ENCODE data around the gene MAP2K6. TPM values are rescaled to one million over a fixed set of nuclear protein-coding genes. Genes with fewer than 3 reads are reported as not detected.

Gene MAP2K6
- total RNA-seq, 1 donor from 2014 or later = 101 TPM

DNA sequence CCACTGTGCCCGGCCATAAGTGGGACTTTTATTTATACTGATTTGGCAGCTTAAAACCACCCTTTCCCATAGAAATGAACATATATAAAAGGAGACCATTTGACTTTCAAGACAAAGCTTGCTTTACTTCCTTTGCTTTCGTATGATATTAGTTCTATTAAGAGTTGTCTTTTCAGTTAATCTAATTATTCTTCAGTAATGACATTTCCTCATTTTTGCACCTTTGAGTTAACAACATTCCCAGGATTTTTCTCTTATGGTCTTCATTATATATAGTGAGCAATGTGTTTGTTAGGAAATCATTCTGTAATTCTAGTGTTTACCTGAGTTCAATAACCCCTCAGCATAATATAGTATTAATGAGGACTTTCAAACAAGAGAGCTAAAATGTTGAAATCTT, 173.8 kb downstream of the MAP2K6 start:
- no peaks in the 10 kb centered on the region for H3K36me3 ChIP-seq
- H3K79me2 ChIP-seq (ENCODE audit: low read depth) = no peaks in the 10 kb centered on the region
- H3K4me2 ChIP-seq = no peak overlapping the region
- H3K4me1 Mint-ChIP-seq = no peaks in the 10 kb centered on the region
- H2AFZ ChIP-seq (replicated peaks) = no peak overlapping the region
- H3K4me3 ChIP-seq = no peak overlapping the region
- H3K27ac Mint-ChIP-seq = no peak overlapping the region
- DNase-seq (ENCODE audit: low spot score) = no peak
- no peaks in the 10 kb centered on the region for H3K27me3 ChIP-seq
- no peaks in the 10 kb centered on the region for H3K36me3 Mint-ChIP-seq
- no peaks in the 10 kb centered on the region for H4K20me1 ChIP-seq (ENCODE audit: low read depth)
- no peak for TF ChIP-seq EZH2phosphoT487 (IDR thresholded peaks at IDR 0.05)
- TF ChIP-seq, protein P1, sequence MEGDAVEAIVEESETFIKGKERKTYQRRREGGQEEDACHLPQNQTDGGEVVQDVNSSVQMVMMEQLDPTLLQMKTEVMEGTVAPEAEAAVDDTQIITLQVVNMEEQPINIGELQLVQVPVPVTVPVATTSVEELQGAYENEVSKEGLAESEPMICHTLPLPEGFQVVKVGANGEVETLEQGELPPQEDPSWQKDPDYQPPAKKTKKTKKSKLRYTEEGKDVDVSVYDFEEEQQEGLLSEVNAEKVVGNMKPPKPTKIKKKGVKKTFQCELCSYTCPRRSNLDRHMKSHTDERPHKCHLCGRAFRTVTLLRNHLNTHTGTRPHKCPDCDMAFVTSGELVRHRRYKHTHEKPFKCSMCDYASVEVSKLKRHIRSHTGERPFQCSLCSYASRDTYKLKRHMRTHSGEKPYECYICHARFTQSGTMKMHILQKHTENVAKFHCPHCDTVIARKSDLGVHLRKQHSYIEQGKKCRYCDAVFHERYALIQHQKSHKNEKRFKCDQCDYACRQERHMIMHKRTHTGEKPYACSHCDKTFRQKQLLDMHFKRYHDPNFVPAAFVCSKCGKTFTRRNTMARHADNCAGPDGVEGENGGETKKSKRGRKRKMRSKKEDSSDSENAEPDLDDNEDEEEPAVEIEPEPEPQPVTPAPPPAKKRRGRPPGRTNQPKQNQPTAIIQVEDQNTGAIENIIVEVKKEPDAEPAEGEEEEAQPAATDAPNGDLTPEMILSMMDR (IDR thresholded peaks at IDR 0.05) = no peak
- no peak for TF ChIP-seq EZH2 (IDR thresholded peaks at IDR 0.05)
- peaks cover 2% of the 10 kb centered on the region for H3K27me3 Mint-ChIP-seq (ENCODE audit: insufficient read depth, low read depth)
- no peak overlapping the region for H3K27ac ChIP-seq
- no peaks in the 10 kb centered on the region for H3K4me1 ChIP-seq
- H3F3A ChIP-seq (ENCODE audit: low read depth) = no peaks in the 10 kb centered on the region
- no peak overlapping the region for H3K4me3 Mint-ChIP-seq
- no peaks in the 10 kb centered on the region for H3K9me3 Mint-ChIP-seq
- no peaks in the 10 kb centered on the region for H3K9me3 ChIP-seq (ENCODE audit: low read depth)
- H3K9ac ChIP-seq = no peak overlapping the region

DNA sequence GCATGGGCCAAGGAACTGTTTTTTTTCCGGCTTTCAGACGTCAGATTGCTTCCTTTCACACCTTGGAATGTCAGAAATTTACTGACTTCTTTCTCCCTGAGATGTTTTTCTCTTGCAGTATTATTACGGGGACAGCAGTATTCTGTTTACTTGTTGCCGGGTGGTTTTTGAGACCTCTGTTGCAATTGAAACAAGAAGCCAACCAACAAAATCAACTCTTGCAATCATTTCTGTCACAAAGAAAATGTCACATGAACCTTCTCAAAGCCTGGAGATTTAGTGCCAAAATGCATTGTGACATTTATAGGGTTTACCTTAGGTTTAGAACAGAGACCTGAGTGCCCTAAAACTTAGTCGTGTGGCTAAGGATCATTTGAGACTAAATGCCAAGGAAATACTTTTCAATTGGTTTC, 174.3 kb downstream of the MAP2K6 start:
- no peak overlapping the region for H3K27ac Mint-ChIP-seq
- no peaks in the 10 kb centered on the region for H3K79me2 ChIP-seq (ENCODE audit: low read depth)
- no peaks in the 10 kb centered on the region for H4K20me1 ChIP-seq (ENCODE audit: low read depth)

DNA sequence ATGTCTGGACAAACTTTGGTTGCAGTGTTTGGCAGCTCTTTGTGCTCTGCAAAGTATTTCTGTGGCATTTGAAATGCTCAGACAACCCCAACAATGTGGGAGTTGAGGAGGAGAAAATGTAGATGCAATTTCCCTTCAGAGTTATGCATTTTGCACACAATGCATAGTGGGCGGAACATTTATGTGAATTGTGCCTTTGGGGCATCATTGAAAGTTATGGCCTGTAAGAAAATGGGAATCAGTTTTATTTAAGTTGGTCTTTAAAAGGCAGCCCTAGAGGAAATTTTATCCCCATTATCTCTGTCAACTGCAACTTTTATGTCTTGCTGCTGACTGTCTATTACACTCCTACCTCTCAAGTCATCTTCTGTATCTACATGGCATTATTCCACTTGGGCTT, 176.2 kb downstream of the MAP2K6 start:
- TF ChIP-seq EZH2phosphoT487 (IDR thresholded peaks at IDR 0.05) (no peak), EZH2 (IDR thresholded peaks at IDR 0.05) (no peak)
- TF ChIP-seq, protein P1 (IDR thresholded peaks at IDR 0.05) = no peak
- no peaks in the 10 kb centered on the region for H3K27me3 ChIP-seq

More for the DNA sequence above, 174.3 kb downstream of the MAP2K6 start:
- Histone ChIP-seq H3K4me2 (no peak overlapping the region), H3K9ac (no peak overlapping the region), H3K27me3 (no peaks in the 10 kb centered on the region), H3F3A (ENCODE audit: low read depth) (no peaks in the 10 kb centered on the region), H3K36me3 (no peaks in the 10 kb centered on the region), H3K4me1 (no peaks in the 10 kb centered on the region), H3K9me3 (ENCODE audit: low read depth) (no peaks in the 10 kb centered on the region), H3K27ac (no peak overlapping the region), H2AFZ (replicated peaks) (no peak overlapping the region), H3K4me3 (no peak overlapping the region)
- no peak for TF ChIP-seq EZH2phosphoT487 (IDR thresholded peaks at IDR 0.05)
- TF ChIP-seq EZH2 (IDR thresholded peaks at IDR 0.05) = no peak
- TF ChIP-seq, protein P1 (IDR thresholded peaks at IDR 0.05) = no peak
- DNase-seq (ENCODE audit: low spot score) = no peak
- no peaks in the 10 kb centered on the region for H3K4me1 Mint-ChIP-seq
- H3K27me3 Mint-ChIP-seq (ENCODE audit: insufficient read depth, low read depth) = peaks cover 2% of the 10 kb centered on the region
- H3K4me3 Mint-ChIP-seq = no peak overlapping the region
- H3K9me3 Mint-ChIP-seq = no peaks in the 10 kb centered on the region
- H3K36me3 Mint-ChIP-seq = no peaks in the 10 kb centered on the region

More for the DNA sequence above, 176.2 kb downstream of the MAP2K6 start:
- Mint-ChIP-seq H3K4me1 (no peaks in the 10 kb centered on the region), H3K27ac (no peak overlapping the region), H3K9me3 (no peaks in the 10 kb centered on the region), H3K36me3 (no peaks in the 10 kb centered on the region), H3K4me3 (no peak overlapping the region), H3K27me3 (ENCODE audit: insufficient read depth, low read depth) (peaks cover 2% of the 10 kb centered on the region)
- Histone ChIP-seq H3K4me2 (no peak overlapping the region), H3F3A (ENCODE audit: low read depth) (no peaks in the 10 kb centered on the region), H3K9me3 (ENCODE audit: low read depth) (no peaks in the 10 kb centered on the region), H3K27ac (no peak overlapping the region), H3K4me1 (no peaks in the 10 kb centered on the region), H3K79me2 (ENCODE audit: low read depth) (no peaks in the 10 kb centered on the region), H3K36me3 (no peaks in the 10 kb centered on the region), H3K4me3 (no peak overlapping the region), H3K9ac (no peak overlapping the region), H4K20me1 (ENCODE audit: low read depth) (no peaks in the 10 kb centered on the region), H2AFZ (replicated peaks) (no peak overlapping the region)
- no peak for DNase-seq (ENCODE audit: low spot score)
